Measurements from ENCODE around the gene TEX261. TPM values are rescaled to one million over a fixed set of nuclear protein-coding genes. Genes with fewer than 3 reads are reported as not detected.

TEX261 gene
- total RNA-seq, 2 experiments from 2014 or later = 34.5 to 45.8 TPM

GRCh38 chr2:70947556-70948184 lies 47.0 kb downstream of the TEX261 start:
- Histone ChIP-seq H2AFZ (ENCODE audit: low read length) (peak overlapping the region; percentile 95), H3K36me3 (ENCODE audit: insufficient read depth, low read length) (no peaks in the 10 kb centered on the region), H3K4me1 (ENCODE audit: insufficient read depth, low read length, poor library complexity, severe bottlenecking) (peaks cover 20% of the 10 kb centered on the region), H3K9me3 (ENCODE audit: low read length) (no peaks in the 10 kb centered on the region), H3K27ac (ENCODE audit: low read depth, low read length, poor library complexity, severe bottlenecking) (peak overlapping the region; percentile 2), H3K4me3 (ENCODE audit: low read depth, low read length, poor library complexity, severe bottlenecking) (peak overlapping the region; percentile 70), H3K79me2 (ENCODE audit: insufficient read depth, low read depth, low read length) (no peaks in the 10 kb centered on the region), H3K4me2 (ENCODE audit: low read length) (peak overlapping the region; percentile 89), H4K20me1 (ENCODE audit: insufficient read depth, low read length) (no peaks in the 10 kb centered on the region), H3K9me2 (ENCODE audit: insufficient read depth, low read length) (no peaks in the 10 kb centered on the region)
- ChIA-PET POLR2A (interaction anchor here (0.6 to 0.8 kb wide), 2 partner anchors 102 to 225 kb away, joined by 3 read pairs; no protein-coding TSS in a partner anchor), CTCF (ENCODE audit: unreplicated experiment) (interaction anchor here (0.9 to 1.9 kb wide), 2 partner anchors 74 to 77 kb away, joined by 3 to 9 read pairs; no protein-coding TSS in a partner anchor)
- intact Hi-C loops (cut with micrococcal nuclease; ENCODE audit: unreplicated experiment) = loop anchor here (1.0 to 2.0 kb wide), 3 partner anchors 76 to 645 kb away; partner anchors contain the start of gene FAM136A
- TF ChIP-seq CTCF (conservative IDR thresholded peaks at IDR 0.05; ENCODE audit: low read length) (no peak), EZH2phosphoT487 (IDR thresholded peaks at IDR 0.05; ENCODE audit: borderline replicate concordance, low read depth, low read length) (no peak)
- DNase-seq (ENCODE audit: low spot score) = no peak
- TSS peak; percentile 65 for BruUV-seq (replicated peaks)

GRCh38 chr2:70946832-70947442 lies 47.7 kb downstream of the TEX261 start:
- peak overlapping the region; percentile 70 for H3K4me3 ChIP-seq (ENCODE audit: low read depth, low read length, poor library complexity, severe bottlenecking)
- peak overlapping the region; percentile 2 for H3K27ac ChIP-seq (ENCODE audit: low read depth, low read length, poor library complexity, severe bottlenecking)
- no peaks in the 10 kb centered on the region for H3K79me2 ChIP-seq (ENCODE audit: insufficient read depth, low read depth, low read length)
- DNase-seq (ENCODE audit: low spot score) = peak; percentile 69
- no peaks in the 10 kb centered on the region for H3K9me3 ChIP-seq (ENCODE audit: low read length)
- H4K20me1 ChIP-seq (ENCODE audit: insufficient read depth, low read length) = no peaks in the 10 kb centered on the region
- no TSS peak for BruUV-seq (replicated peaks)
- intact Hi-C loops (cut with micrococcal nuclease; ENCODE audit: unreplicated experiment) = loop anchor here (2.0 kb wide), 1 partner anchor 84 kb away; no protein-coding TSS in a partner anchor
- H2AFZ ChIP-seq (ENCODE audit: low read length) = peak overlapping the region; percentile 95; the same call in 1 of the 2 replicates
- H3K36me3 ChIP-seq (ENCODE audit: insufficient read depth, low read length) = no peaks in the 10 kb centered on the region
- TF ChIP-seq CTCF (conservative IDR thresholded peaks at IDR 0.05; ENCODE audit: low read length) = peak; percentile 96
- no peak for TF ChIP-seq EZH2phosphoT487 (IDR thresholded peaks at IDR 0.05; ENCODE audit: borderline replicate concordance, low read depth, low read length)
- H3K4me1 ChIP-seq (ENCODE audit: insufficient read depth, low read length, poor library complexity, severe bottlenecking) = peaks cover 20% of the 10 kb centered on the region
- peak overlapping the region; percentile 89 for H3K4me2 ChIP-seq (ENCODE audit: low read length)
- no peaks in the 10 kb centered on the region for H3K9me2 ChIP-seq (ENCODE audit: insufficient read depth, low read length)
- ChIA-PET CTCF (ENCODE audit: unreplicated experiment) (interaction anchor here (0.6 to 1.9 kb wide), 2 partner anchors 76 to 82 kb away, joined by 5 to 9 read pairs; no protein-coding TSS in a partner anchor), POLR2A (interaction anchor here (0.6 kb wide), 1 partner anchor 225 kb away, joined by 3 read pairs; no protein-coding TSS in a partner anchor)

Data from OCI-LY7 (cell line).